DMS53 treated with DMSO at 0.1 percent for 48 hours (cell line): ENCODE data around the gene IL1RAPL1.

Experiments
- DNase-seq: peaks from one replicate; lab custom pipeline; 2025; ENCODE audit not compliant: unreplicated experiment; lab: John Stamatoyannopoulos, UW

The IL1RAPL1 gene

GRCh38 chrX:29965634-29966033, 1378.4 kb downstream of the IL1RAPL1 start:
- DNase-seq = no peak

GRCh38 chrX:29992083-29992482, 1404.8 kb downstream of the IL1RAPL1 start:
- DNase-seq = no peak

DNA sequence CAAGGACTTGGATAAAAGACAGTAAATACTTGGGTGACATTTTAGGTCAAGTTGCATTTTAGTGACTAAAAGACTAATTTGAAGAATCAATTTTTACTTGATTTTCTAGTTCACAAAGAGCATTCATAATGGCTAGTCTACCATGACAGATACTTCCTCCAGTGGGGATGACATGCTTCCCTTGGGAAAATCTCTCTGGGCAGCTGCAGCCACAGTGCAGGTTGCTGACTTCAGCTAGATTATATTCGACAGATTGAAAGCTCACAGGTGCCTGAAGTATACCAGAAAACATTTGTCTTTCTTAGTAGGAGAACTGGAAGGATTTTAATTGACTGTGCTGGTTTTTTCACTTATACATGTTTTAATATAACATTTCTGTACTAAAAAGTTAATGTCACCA, 1418.6 kb downstream of the IL1RAPL1 start:
- DNase-seq = no peak
